K562 (cell line): ENCODE data around the gene B3GAT3. TPM values are rescaled to one million over a fixed set of nuclear protein-coding genes. Genes with fewer than 3 reads are reported as not detected.
A peak's percentile ranks its signal among the peaks of the same experiment; 100 is the strongest.

Experiments used
- ARID4B ChIP-seq: sonication (generic); formaldehyde crosslinking; IDR thresholded peaks from 2 replicates; pipeline ENCODE4 v1.8.0; 2022; ENCODE audit warnings: mild to moderate bottlenecking, missing genetic modification reagents
- CHD1 ChIP-seq: fragments of 200-600 bp; sonication (generic); IDR thresholded peaks from one replicate; pipeline ENCODE4 v1.6.1; 2012; ENCODE audit warnings: mild to moderate bottlenecking, moderate library complexity, low read length, inconsistent platforms
- CREM ChIP-seq: IDR thresholded peaks from 2 replicates; pipeline ENCODE4 v1.6.1; 2014; ENCODE audit warnings: antibody characterized with exemption, low read depth
- FOXO4 ChIP-seq: fragments of 450-650 bp; formaldehyde crosslinking; IDR thresholded peaks from 2 replicates; pipeline ENCODE4 v1.4.0; 2020; ENCODE audit warnings: mild to moderate bottlenecking, moderate library complexity
- HINFP ChIP-seq: fragments of 450-650 bp; conservative IDR thresholded peaks from 2 replicates; pipeline ENCODE4 v1.6.1; 2016; ENCODE audit warnings: missing genetic modification characterization, low read depth, mild to moderate bottlenecking, control low read depth, missing compliant biosample characterization
- HMGXB4 ChIP-seq: sonication (generic); formaldehyde crosslinking; IDR thresholded peaks from 2 replicates; pipeline ENCODE4 v1.8.1; 2023; ENCODE audit warnings: mild to moderate bottlenecking, missing genetic modification reagents
- JUN ChIP-seq, 2 experiments: sonication (generic) in 1 of 2; formaldehyde crosslinking in 1 of 2; IDR thresholded peaks; 2 replicates each; pipeline versions ENCODE4 v1.6.1 to v1.8.0; 2012 to 2022; ENCODE audit warnings: borderline replicate concordance in 2 of 2, mild to moderate bottlenecking in 2 of 2, improper control_type of control experiment in 1 of 2, low read depth in 1 of 2, low read length in 1 of 2, missing genetic modification reagents in 1 of 2
- KAT7 ChIP-seq: sonication (generic); formaldehyde crosslinking; IDR thresholded peaks from 2 replicates; pipeline ENCODE4 v1.8.0; 2022; ENCODE audit warnings: missing genetic modification reagents, mild to moderate bottlenecking, borderline replicate concordance
- MTA1 ChIP-seq: fragments of 450-650 bp; IDR thresholded peaks from 2 replicates; pipeline ENCODE4 v1.6.1; 2017; ENCODE audit warnings: borderline replicate concordance
- NONO ChIP-seq, 2 experiments: fragments of 200-400 bp in 1 of 2; fragments of 450-650 bp in 1 of 2; formaldehyde crosslinking in 1 of 2; IDR thresholded peaks; 2 replicates each; pipeline ENCODE4 v1.6.1; 2017; ENCODE audit warnings: low read depth in 2 of 2, mild to moderate bottlenecking in 2 of 2, moderate library complexity in 2 of 2, low read length in 1 of 2
- POLR2AphosphoS2 ChIP-seq: IDR thresholded peaks from 2 replicates; pipeline ENCODE4 v1.6.1; 2012; ENCODE audit warnings: low read length, improper control_type of control experiment
- RBFOX2 ChIP-seq: fragments of 200-400 bp; formaldehyde crosslinking; IDR thresholded peaks from 2 replicates; pipeline ENCODE4 v1.6.1; 2017; ENCODE audit warnings: low read depth, mild to moderate bottlenecking, low read length, moderate library complexity
- SIX5 ChIP-seq, 2 experiments: IDR thresholded peaks; 2 replicates each; pipeline ENCODE4 v1.6.1; 2011; ENCODE audit warnings: low read length in 2 of 2, borderline replicate concordance in 1 of 2, low read depth in 1 of 2, mild to moderate bottlenecking in 1 of 2, moderate library complexity in 1 of 2; ENCODE audit not compliant: insufficient read depth in 1 of 2
- YY1 ChIP-seq, 3 experiments: IDR thresholded peaks; 2 replicates each; pipeline ENCODE4 v1.6.1; 2011; ENCODE audit warnings: low read length in 2 of 3, mild to moderate bottlenecking in 2 of 3, moderate library complexity in 2 of 3, borderline replicate concordance in 1 of 3, control low read depth in 1 of 3, low read depth in 1 of 3; ENCODE audit not compliant: insufficient read depth in 3 of 3, insufficient replicate concordance in 2 of 3, control insufficient read depth in 1 of 3, insufficient read length in 1 of 3; ENCODE audit errors: extremely low read depth in 1 of 3
- polyA plus RNA-seq, 8 experiments: library from polyadenylated mRNA; depleted of rRNA in 4 of 8; stranded (reverse) in 5 of 8; unstranded in 3 of 8; fragments of >200 nt; fragmentation: Nextera tagmentation in 2 of 8; fragmentation: Illumina TruSeq in 1 of 8; extraction: Ambion mirVana in 2 of 8; extraction: Trizol in 1 of 8; gene quantifications; 2 replicates each; pipeline versions ENCODE4 v1.2.1 to v1.2.3, GENCODE V29; 2011 to 2014; ENCODE audit warnings: inconsistent platforms in 1 of 8, missing spikeins in 1 of 8
- total RNA-seq, 7 experiments: library from RNA; depleted of rRNA in 6 of 7; stranded (reverse); fragments of >200 nt in 6 of 7; fragmentation: Illumina TruSeq in 2 of 7; extraction: Trizol in 2 of 7; gene quantifications; 2 replicates each; pipeline versions ENCODE4 v1.2.1 to v1.2.3, GENCODE V29; 2011 to 2021; ENCODE audit warnings: low replicate concordance in 1 of 7

B3GAT3 gene
- total and polyA plus RNA-seq, 9 of the 15 experiments (the other 6 are each of a cell fraction or from before 2014, with no cell fraction given), result 0.30 to 64.0 (median 21.4) TPM

GRCh38 chr11:62665599-62666258 lies 43.9 kb upstream of the B3GAT3 start (continued):
- TF ChIP-seq HINFP (peak; percentile 52; the same call in 1 of the 2 replicates), POLR2AphosphoS2 (peak; percentile 59; the same call in 1 of the 2 replicates), CREM (peak; percentile 28; the same call in 1 of the 2 replicates), JUN (IDR thresholded peaks at IDR 0.05; ENCODE audit: borderline replicate concordance, low read depth, low read length) (no peak), JUN (CRISPR knock-in tag; IDR thresholded peaks at IDR 0.05; ENCODE audit: borderline replicate concordance) (peak; percentile 25; the same call in 1 of the 2 replicates), CHD1 (peak; percentile 64), RBFOX2 (peak; percentile 84; the same call in 1 of the 2 replicates), ARID4B (CRISPR knock-in tag) (0 out of 2 replicates have a peak, but pooled peaks have one; percentile 24), YY1 (IDR thresholded peaks at IDR 0.05; ENCODE audit: borderline replicate concordance in 1 of 3, control insufficient read depth in 1 of 3, extremely low read depth in 1 of 3, insufficient read depth in 3 of 3, insufficient read length in 1 of 3, insufficient replicate concordance in 2 of 3, low read depth in 1 of 3, low read length in 2 of 3) (peak in 1 of 3 experiments; percentile 10), FOXO4 (CRISPR knock-in tag) (0 out of 2 replicates have a peak, but pooled peaks have one; percentile 4), KAT7 (peak; percentile 87; the same call in 1 of the 2 replicates), NONO (IDR thresholded peaks at IDR 0.05; ENCODE audit: low read depth in 2 of 2, low read length in 1 of 2) (0 out of 4 replicates have a peak, but pooled peaks of 1 of the 2 experiments have one; percentile 20), SIX5 (IDR thresholded peaks at IDR 0.05; ENCODE audit: borderline replicate concordance in 1 of 2, insufficient read depth in 1 of 2, low read depth in 1 of 2, low read length in 2 of 2) (no peak), HMGXB4 (peak; percentile 13; the same call in 1 of the 2 replicates), MTA1 (0 out of 2 replicates have a peak, but pooled peaks have one; percentile 25)
